GM12878 (cell line): ENCODE results near the gene NEAT1. TPM values are rescaled to one million over a fixed set of nuclear protein-coding genes. Genes with fewer than 3 reads are reported as not detected.

ENCODE experiments used
- CEBPB ChIP-seq, 2 experiments: fragments of 150-350 bp in 1 of 2; IDR thresholded peaks; 2 replicates each; pipeline ENCODE4 v1.6.1; 2012 to 2014; ENCODE audit warnings: low read depth in 2 of 2, low read length in 2 of 2, borderline replicate concordance in 1 of 2, inconsistent platforms in 1 of 2
- EP300 ChIP-seq, 2 experiments: fragments of 150-350 bp in 1 of 2; IDR thresholded peaks; 2 replicates each; pipeline ENCODE4 v1.6.1; 2011 to 2012; ENCODE audit warnings: low read depth in 2 of 2, low read length in 2 of 2, borderline replicate concordance in 1 of 2, improper control_type of control experiment in 1 of 2, inconsistent platforms in 1 of 2; ENCODE audit not compliant: control insufficient read depth in 1 of 2
- NFIC ChIP-seq: IDR thresholded peaks from 2 replicates; pipeline ENCODE4 v1.6.1; 2012; ENCODE audit warnings: low read depth, mild to moderate bottlenecking, inconsistent platforms, low read length, moderate library complexity
- NFYB ChIP-seq: IDR thresholded peaks from 2 replicates; pipeline ENCODE4 v1.6.1; 2011; ENCODE audit warnings: low read depth, mild to moderate bottlenecking, low read length, improper control_type of control experiment, moderate library complexity; ENCODE audit not compliant: insufficient read depth
- TCF3 ChIP-seq: IDR thresholded peaks from 2 replicates; pipeline ENCODE4 v1.6.1; 2012; ENCODE audit warnings: low read depth, mild to moderate bottlenecking, low read length, borderline replicate concordance; ENCODE audit not compliant: insufficient read depth
- polyA plus RNA-seq, 11 experiments: library from polyadenylated mRNA; depleted of rRNA in 4 of 11; unstranded in 6 of 11; stranded (reverse) in 5 of 11; fragments of >200 nt; fragmentation: Nextera tagmentation in 4 of 11; fragmentation: Illumina TruSeq in 1 of 11; extraction: Ambion mirVana in 4 of 11; extraction: Trizol in 1 of 11; gene quantifications; 1 replicate in 1 of 11; 2 replicates in 10 of 11; pipeline versions ENCODE4 v1.2.1 to v1.2.3, GENCODE V29; 2011 to 2016; ENCODE audit warnings: inconsistent platforms in 2 of 11, missing spikeins in 2 of 11, low read depth in 1 of 11
- total RNA-seq, 4 experiments: library from RNA; depleted of rRNA in 3 of 4; stranded (reverse); fragments of >200 nt in 3 of 4; fragmentation: Illumina TruSeq in 1 of 4; extraction: Trizol in 1 of 4; gene quantifications; 2 replicates each; pipeline versions ENCODE4 v1.2.1 to v1.2.3, GENCODE V29; 2013 to 2021
- TF ChIP-seq, protein P1 (sequence below): fragments of 450-650 bp; formaldehyde crosslinking; IDR thresholded peaks from 2 replicates; pipeline ENCODE4 v1.5.0; 2022; ENCODE audit warnings: mild to moderate bottlenecking, missing genetic modification characterization
- TF ChIP-seq, protein P2 (sequence below): fragments of 450-650 bp; IDR thresholded peaks from 2 replicates; pipeline ENCODE4 v1.6.1; 2017; ENCODE audit warnings: mild to moderate bottlenecking, low read depth, inconsistent platforms; ENCODE audit not compliant: poor library complexity, severe bottlenecking

The NEAT1 gene
- total and polyA plus RNA-seq, 10 of the 15 experiments (the other 5 are each of a cell fraction or from before 2014, with no cell fraction given), result 13.6 to 328 (median 69.4) TPM

DNA sequence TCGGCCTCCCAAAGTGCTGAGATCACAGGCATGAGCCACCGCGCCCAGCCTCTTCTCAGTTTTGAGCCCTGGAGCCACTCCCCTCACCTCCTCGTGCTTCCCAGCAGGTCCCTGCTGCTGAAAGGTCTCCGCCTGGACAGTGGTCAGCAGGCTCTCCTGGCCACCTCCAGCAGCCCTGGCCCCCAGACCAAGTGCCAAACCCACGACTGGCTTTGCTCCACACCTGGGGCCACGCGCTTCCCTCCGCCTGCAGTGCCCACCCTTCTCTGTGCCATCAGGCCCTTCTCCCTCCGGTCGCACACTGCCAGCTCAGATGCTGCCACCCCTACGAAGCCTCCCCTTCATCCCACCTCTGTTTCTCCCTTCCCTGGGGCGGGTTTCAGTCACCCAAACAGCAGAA, 23.3 kb upstream of the NEAT1 start (continued):
- TF ChIP-seq NFYB (no peak), TCF3 (no peak), CEBPB (IDR thresholded peaks at IDR 0.05; ENCODE audit: borderline replicate concordance in 1 of 2, low read depth in 2 of 2, low read length in 2 of 2) (no peak), EP300 (IDR thresholded peaks at IDR 0.05; ENCODE audit: borderline replicate concordance in 1 of 2, control insufficient read depth in 1 of 2, low read depth in 2 of 2, low read length in 2 of 2) (no peak), NFIC (no peak)
- TF ChIP-seq, protein P1, sequence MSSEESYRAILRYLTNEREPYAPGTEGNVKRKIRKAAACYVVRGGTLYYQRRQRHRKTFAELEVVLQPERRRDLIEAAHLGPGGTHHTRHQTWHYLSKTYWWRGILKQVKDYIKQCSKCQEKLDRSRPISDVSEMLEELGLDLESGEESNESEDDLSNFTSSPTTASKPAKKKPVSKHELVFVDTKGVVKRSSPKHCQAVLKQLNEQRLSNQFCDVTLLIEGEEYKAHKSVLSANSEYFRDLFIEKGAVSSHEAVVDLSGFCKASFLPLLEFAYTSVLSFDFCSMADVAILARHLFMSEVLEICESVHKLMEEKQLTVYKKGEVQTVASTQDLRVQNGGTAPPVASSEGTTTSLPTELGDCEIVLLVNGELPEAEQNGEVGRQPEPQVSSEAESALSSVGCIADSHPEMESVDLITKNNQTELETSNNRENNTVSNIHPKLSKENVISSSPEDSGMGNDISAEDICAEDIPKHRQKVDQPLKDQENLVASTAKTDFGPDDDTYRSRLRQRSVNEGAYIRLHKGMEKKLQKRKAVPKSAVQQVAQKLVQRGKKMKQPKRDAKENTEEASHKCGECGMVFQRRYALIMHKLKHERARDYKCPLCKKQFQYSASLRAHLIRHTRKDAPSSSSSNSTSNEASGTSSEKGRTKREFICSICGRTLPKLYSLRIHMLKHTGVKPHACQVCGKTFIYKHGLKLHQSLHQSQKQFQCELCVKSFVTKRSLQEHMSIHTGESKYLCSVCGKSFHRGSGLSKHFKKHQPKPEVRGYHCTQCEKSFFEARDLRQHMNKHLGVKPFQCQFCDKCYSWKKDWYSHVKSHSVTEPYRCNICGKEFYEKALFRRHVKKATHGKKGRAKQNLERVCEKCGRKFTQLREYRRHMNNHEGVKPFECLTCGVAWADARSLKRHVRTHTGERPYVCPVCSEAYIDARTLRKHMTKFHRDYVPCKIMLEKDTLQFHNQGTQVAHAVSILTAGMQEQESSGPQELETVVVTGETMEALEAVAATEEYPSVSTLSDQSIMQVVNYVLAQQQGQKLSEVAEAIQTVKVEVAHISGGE (CRISPR knock-in tag), result no peak
- TF ChIP-seq, protein P2, sequence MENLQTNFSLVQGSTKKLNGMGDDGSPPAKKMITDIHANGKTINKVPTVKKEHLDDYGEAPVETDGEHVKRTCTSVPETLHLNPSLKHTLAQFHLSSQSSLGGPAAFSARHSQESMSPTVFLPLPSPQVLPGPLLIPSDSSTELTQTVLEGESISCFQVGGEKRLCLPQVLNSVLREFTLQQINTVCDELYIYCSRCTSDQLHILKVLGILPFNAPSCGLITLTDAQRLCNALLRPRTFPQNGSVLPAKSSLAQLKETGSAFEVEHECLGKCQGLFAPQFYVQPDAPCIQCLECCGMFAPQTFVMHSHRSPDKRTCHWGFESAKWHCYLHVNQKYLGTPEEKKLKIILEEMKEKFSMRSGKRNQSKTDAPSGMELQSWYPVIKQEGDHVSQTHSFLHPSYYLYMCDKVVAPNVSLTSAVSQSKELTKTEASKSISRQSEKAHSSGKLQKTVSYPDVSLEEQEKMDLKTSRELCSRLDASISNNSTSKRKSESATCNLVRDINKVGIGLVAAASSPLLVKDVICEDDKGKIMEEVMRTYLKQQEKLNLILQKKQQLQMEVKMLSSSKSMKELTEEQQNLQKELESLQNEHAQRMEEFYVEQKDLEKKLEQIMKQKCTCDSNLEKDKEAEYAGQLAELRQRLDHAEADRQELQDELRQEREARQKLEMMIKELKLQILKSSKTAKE, result no peak
